Amniotic stem cell (primary cell): ENCODE measurements around the gene BLID.
A peak's percentile ranks its signal among the peaks of the same experiment; 100 is the strongest.

ENCODE experiments used
- DNase-seq: peaks from one replicate; lab custom pipeline; 2025; lab: John Stamatoyannopoulos, UW

The BLID gene

GRCh38 chr11:122105044-122105758, 10.8 kb downstream of the BLID start:
- no peak for DNase-seq

GRCh38 chr11:122104341-122104740, 11.7 kb downstream of the BLID start:
- DNase-seq = no peak

GRCh38 chr11:122103726-122104125, 12.3 kb downstream of the BLID start:
- no peak for DNase-seq

- DNase-seq = no peak
These were observed 12.7 kb downstream of the BLID start for GRCh38 chr11:122103321-122103720.

- no peak for DNase-seq
These were observed 13.6 kb downstream of the BLID start for GRCh38 chr11:122102426-122102825.

GRCh38 chr11:122101625-122102291, 14.3 kb downstream of the BLID start:
- DNase-seq = peak; percentile 47

- DNase-seq = no peak
These were observed 15.3 kb downstream of the BLID start for GRCh38 chr11:122100756-122101080.

- DNase-seq = no peak
These were observed 15.8 kb downstream of the BLID start for GRCh38 chr11:122100037-122100755.

- DNase-seq = no peak
These were observed 16.5 kb downstream of the BLID start for GRCh38 chr11:122099374-122100036.

GRCh38 chr11:122098261-122098980, 17.6 kb downstream of the BLID start:
- no peak for DNase-seq

GRCh38 chr11:122097419-122098001, 18.5 kb downstream of the BLID start:
- DNase-seq = no peak

GRCh38 chr11:122096272-122097112, 19.5 kb downstream of the BLID start:
- no peak for DNase-seq

- DNase-seq = peak; percentile 61
These were observed 20.2 kb downstream of the BLID start for GRCh38 chr11:122095681-122096262.

- DNase-seq = no peak
These were observed 21.2 kb downstream of the BLID start for GRCh38 chr11:122094836-122095235.

- peak; percentile 50 for DNase-seq
These were observed 22.2 kb downstream of the BLID start for GRCh38 chr11:122093731-122094275.

GRCh38 chr11:122091835-122092234, 24.2 kb downstream of the BLID start:
- DNase-seq = no peak

- DNase-seq = no peak
These were observed 26.9 kb downstream of the BLID start for GRCh38 chr11:122089111-122089510.

- DNase-seq = no peak
These were observed 30.3 kb downstream of the BLID start for GRCh38 chr11:122085712-122086111.

GRCh38 chr11:122085264-122085663, 30.8 kb downstream of the BLID start:
- DNase-seq = peak; percentile 71

GRCh38 chr11:122082205-122082604, 33.8 kb downstream of the BLID start:
- DNase-seq = no peak
